Measurements from ENCODE around the gene CTDP1.
"Not testable (repeated sequence)": the region's sequence is repeated elsewhere in the genome, so short reads cannot be mapped to it uniquely, and the experiment has no call there.

The CTDP1 gene

DNA sequence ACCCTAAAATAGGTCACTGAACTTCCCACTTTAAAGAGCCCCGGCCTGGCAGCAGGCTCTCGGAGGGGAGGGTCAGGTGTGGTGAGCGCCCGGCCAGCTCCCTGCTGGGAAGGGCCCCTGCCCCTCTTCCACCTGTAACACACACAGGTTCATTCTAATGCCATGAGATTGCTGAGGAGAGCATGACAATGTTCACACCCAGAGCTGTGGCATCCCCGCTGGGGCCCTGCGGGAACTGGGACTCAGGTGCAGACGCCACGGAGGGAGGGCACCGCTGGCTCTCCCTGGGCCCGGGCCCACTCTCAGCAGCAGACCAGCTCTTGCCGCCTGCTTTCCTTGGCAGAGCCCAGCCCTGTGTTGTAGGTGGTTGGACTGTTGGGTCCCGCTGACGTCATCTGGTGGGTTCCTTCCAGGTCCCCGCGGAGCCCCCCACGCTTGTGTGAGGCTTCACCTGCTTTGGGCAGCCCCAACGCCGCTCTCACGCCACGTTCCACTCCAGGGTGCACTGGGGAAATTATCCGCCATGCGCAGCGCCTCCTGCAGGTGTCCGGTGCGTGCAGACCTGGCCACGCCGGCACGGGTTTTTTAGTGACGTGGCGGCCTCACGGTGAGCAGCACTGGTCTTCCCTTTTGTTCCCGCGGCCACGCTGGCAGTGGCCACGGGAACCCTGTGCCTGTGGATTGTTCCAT, 67.7 kb downstream of the CTDP1 start:
- no peak for DNase-seq

- DNase-seq: no peak
Observed at GRCh38 chr18:79748321-79749180, 68.9 kb downstream of the CTDP1 start.

GRCh38 chr18:79749251-79750191, 69.9 kb downstream of the CTDP1 start:
- DNase-seq: no peak

DNA sequence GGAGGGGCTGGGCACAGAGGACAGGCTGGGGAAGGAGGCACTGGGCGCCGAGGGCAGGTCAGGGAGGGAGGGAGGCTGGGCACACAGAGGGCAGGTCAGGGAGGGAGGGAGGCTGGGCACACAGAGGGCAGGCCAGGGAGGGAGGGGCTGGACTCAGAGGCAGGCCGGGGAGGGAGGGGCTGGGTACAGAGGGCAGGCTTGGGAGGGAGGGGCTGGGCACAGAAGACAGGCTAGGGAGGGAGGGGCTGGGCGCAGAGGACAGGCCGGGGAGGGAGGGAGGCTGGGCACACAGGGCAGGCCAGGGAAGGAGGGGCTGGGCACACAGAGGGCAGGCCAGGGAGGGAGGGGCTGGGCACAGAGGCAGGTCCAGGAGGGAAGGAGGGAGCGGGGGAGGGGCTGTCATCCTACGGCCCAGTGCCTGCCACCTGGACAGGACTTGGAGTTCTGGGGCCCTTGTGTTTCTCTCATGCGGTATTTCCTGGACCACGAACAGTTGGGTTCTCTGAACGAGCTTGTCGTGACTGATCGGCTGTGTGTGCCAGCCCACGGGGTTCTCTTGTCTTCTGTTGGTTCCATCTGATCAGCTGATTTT, 71.5 kb downstream of the CTDP1 start:
- no peak for DNase-seq

- DNase-seq: not testable (repeated sequence)
Observed at GRCh38 chr18:79751918-79752578, 72.4 kb downstream of the CTDP1 start.

DNA sequence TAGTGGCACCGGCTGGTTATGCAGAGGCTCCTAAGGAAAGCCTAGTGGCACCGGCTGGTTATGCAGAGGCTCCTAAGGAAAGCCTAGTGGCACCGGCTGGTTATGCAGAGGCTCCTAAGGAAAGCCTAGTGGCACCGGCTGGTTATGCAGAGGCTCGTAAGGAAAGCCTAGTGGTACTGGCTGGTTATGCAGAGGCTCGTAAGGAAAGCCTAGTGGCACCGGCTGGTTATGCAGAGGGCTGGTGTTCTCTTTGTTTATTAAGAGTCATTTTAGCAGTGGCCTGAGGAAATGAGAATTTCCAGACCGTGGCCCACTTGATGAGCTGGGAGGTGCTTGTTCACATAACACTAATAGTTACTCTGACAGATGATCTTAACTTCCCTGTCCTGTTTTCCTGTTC, 73.3 kb downstream of the CTDP1 start:
- not testable (repeated sequence) for DNase-seq

DNA sequence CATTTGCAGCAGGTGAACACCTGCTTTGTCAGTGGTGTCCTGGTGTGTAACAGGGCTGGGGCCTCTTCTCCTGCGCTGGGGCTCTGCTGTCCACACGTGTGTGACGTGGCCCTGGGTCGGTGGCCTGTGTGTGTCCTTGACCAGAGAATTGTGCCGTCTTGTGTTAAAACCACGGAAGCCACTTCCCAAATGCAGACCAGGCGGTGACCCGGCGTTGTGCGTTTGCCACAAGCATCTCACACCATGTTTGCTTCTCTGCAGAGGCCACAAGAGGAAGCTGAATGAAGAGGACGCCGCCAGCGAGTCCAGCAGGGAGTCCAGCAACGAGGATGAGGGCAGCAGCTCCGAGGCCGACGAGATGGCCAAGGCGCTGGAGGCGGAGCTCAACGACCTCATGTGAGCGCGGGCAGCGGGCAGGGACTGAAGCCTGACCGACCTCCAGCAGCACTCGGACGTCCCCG, 73.8 kb downstream of the CTDP1 start:
- no peak for DNase-seq

- no peak for DNase-seq
Observed at GRCh38 chr18:79754022-79754761, 74.6 kb downstream of the CTDP1 start.

DNA sequence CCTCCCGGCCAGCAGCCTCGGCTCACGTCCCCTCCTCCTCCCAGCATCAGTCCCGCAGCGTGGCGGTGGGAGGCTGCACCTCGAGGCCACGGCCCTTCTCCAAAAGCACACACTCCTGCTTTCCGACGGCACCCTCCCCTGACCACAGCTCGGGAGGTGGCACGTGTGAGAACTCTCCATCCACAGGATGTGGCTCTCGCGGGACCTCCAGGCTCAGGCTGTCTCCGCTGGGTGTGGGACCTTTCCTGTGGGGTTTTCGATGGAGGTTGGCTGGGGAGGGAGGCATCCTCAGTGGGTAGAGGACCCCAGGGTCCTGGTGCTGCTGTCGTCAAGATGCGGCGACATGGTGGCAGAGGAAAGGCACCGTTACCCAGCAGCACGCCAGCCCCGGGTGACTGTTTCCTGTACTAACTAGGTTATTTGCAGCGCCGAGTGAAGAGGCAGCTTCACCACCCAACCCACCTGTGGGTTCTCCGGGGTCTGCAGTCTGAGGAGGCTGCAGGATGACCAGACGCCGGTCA, 75.3 kb downstream of the CTDP1 start:
- no peak for DNase-seq

DNA sequence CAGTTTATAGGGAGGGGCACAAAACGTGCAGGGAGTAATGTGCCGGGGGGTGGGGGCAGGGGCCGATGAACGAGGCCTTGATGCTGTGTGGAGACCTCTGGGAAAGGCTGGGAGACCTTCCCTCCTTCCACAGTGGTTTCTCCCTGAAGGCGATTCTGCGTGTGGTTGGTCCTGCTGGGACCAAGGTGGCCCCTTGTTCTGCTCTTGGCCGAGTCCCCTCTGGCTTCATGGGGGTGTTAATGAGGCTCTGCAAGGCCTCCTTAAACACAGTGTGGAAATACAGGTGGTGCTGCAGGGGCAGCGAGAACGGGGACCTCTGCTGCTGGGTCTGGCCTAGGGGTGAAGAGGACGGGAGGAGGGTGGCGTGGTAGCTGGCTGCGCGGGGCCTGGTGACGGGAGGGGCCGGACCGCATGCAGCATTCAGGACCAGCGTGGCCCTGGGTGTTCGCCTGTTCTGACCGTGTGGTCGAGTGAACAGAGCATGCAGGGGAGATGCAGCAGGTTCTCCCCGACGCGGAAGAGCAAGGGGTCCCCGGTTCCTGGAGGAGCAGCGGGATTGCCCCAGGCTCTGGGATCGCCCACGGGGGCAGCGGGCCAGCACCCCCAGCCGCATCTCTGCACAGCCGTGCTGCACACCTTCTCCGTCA, 76.0 kb downstream of the CTDP1 start:
- DNase-seq: no peak

- DNase-seq: no peak
Observed at GRCh38 chr18:79756143-79756500, 76.5 kb downstream of the CTDP1 start.

GRCh38 chr18:79756826-79757225, 77.2 kb downstream of the CTDP1 start:
- no peak for DNase-seq

DNA sequence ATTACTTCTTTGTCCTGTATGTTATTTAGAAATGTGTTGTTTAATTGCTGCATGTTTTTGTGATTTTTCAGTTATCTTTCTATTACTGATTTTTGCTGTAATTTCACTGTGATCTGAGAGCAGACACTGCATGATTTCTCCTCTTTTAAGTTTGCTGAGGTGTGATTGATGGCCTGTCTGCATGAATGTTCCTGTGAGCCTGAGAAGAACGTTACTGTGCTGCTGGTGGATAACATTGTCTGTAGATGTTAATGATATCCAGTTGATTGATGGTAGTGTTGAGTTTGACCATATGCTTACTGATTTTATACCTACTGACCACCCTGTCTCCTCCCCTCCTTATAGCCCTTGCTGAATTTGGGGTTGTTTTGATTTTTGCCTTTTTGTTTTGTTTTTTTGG, 80.7 kb downstream of the CTDP1 start:
- no peak for DNase-seq

- DNase-seq: no peak
Observed at GRCh38 chr18:79760881-79761280, 81.3 kb downstream of the CTDP1 start.

DNA sequence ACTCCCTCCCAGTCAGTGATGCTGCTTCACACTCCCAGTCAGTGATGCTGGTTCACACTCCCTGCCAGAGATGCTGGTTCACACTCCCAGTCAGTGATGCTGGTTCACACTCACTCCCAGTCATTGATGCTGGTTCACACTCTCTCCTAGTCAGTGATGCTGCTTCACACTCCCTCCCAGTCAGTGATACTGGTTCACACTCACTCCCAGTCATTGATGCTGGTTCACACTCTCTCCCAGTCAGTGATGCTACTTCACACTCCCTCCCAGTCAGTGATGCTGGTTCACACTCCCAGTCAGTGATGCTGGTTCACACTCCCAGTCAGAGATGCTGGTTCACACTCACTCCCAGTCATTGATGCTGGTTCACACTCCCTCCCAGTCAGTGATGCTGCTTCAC, 83.8 kb downstream of the CTDP1 start:
- no peak for DNase-seq

DNA sequence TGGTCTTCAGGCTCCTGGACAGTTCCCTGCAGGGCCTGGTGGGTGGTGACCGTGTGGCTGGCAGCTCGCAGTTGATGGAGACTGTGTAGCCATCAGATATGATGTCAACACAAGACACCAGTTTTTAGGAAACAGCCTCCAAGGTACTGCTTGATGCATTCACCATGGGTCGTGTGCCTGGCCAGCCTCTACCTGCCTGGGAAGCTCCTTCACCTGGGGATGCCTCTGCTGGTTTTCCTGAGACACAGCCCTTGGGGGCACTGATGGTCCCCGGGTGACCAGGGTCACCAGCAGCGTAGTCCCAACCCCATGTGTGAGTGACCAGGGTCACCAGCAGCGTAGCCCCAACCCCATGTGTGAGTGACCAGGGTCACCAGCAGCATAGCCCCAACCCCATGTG, 84.5 kb downstream of the CTDP1 start:
- DNase-seq: no peak

DNA sequence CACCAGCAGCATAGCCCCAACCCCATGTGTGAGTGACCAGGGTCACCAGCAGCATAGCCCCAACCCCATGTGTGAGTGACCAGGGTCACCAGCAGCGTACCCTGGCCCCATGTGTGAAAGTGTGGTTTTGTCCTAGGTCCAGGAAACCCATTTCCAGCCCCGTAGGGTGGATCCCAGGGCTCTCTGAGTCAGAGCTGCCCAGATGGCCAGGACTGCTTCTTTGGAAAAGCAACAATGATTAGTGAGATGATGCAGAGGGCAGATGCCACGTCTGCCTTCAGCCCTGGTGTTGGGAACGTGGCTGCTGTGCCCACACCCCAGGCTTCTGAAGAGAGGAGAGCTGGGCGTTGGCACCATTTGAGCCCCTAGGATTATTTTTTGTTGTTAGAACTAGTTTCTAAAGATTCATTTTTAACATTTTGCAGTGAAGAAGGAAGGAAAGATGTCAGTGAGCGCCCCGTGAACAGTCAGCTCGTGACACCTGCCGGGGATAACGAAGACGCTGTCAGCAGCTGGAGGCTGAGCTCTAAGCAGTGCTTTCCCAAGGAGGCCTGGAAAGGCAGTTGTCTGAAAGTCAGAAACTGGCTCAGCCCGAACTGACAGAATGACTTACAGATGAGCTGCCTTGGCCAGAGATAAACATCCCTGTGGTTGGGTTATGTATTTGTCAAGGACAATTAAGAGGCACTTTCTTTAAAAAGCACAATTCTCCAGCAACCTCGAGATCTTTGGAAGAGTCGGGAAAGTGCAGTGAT, 86.1 kb downstream of the CTDP1 start:
- no peak for DNase-seq

DNA sequence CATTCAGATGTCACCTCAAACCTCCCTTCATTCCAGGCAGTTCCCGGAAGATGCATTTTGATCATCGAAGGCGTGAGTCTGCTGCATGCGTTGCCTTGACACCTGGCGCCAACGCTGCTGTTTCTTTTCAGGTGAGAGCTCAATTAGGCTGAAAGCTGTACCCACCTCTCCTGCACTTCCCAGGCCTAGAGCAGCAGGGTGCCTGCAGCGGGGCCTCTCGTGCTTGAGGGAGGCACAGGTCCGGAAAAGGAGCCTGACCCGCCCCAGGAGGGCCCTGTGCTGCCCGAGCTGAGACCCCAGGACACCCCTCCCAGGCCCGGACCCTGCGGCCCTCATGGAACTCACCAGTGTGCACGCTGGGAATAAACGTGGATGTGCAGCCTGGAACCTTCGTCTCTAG, 86.7 kb downstream of the CTDP1 start:
- no peak for DNase-seq

- no peak for DNase-seq
Observed at GRCh38 chr18:79768745-79769144, 89.1 kb downstream of the CTDP1 start.
